ENCODE data around the gene PAPPA.

PAPPA gene

GRCh38 chr9:116350213-116350612 lies 196.6 kb downstream of the PAPPA start:
- Histone ChIP-seq H3K4me3 (ENCODE audit: low read length) (no peak overlapping the region), H3K27me3 (ENCODE audit: control insufficient read depth, insufficient read depth, low read length) (no peaks in the 10 kb centered on the region), H3K9ac (ENCODE audit: low read length) (no peak overlapping the region), H3K4me1 (ENCODE audit: control insufficient read depth, insufficient read depth, low read length) (no peaks in the 10 kb centered on the region), H3K36me3 (ENCODE audit: control insufficient read depth, insufficient read depth, low read length) (no peaks in the 10 kb centered on the region), H3K9me3 (ENCODE audit: control insufficient read depth, low read length) (no peaks in the 10 kb centered on the region)

GRCh38 chr9:116352958-116353357 lies 199.4 kb downstream of the PAPPA start:
- Histone ChIP-seq H3K9ac (ENCODE audit: low read length) (no peak overlapping the region), H3K9me3 (ENCODE audit: control insufficient read depth, low read length) (no peaks in the 10 kb centered on the region), H3K36me3 (ENCODE audit: control insufficient read depth, insufficient read depth, low read length) (no peaks in the 10 kb centered on the region), H3K4me1 (ENCODE audit: control insufficient read depth, insufficient read depth, low read length) (no peaks in the 10 kb centered on the region), H3K27me3 (ENCODE audit: control insufficient read depth, insufficient read depth, low read length) (no peaks in the 10 kb centered on the region), H3K4me3 (ENCODE audit: low read length) (no peak overlapping the region)

GRCh38 chr9:116355153-116355921 lies 201.7 kb downstream of the PAPPA start:
- Histone ChIP-seq H3K9ac (ENCODE audit: low read length) (no peak overlapping the region), H3K4me3 (ENCODE audit: low read length) (no peak overlapping the region), H3K4me1 (ENCODE audit: control insufficient read depth, insufficient read depth, low read length) (no peaks in the 10 kb centered on the region), H3K9me3 (ENCODE audit: control insufficient read depth, low read length) (no peaks in the 10 kb centered on the region), H3K27me3 (ENCODE audit: control insufficient read depth, insufficient read depth, low read length) (no peaks in the 10 kb centered on the region), H3K36me3 (ENCODE audit: control insufficient read depth, insufficient read depth, low read length) (no peaks in the 10 kb centered on the region)

- H3K9ac ChIP-seq (ENCODE audit: low read length) = no peak overlapping the region
- no peaks in the 10 kb centered on the region for H3K9me3 ChIP-seq (ENCODE audit: control insufficient read depth, low read length)
- no peaks in the 10 kb centered on the region for H3K36me3 ChIP-seq (ENCODE audit: control insufficient read depth, insufficient read depth, low read length)
- no peaks in the 10 kb centered on the region for H3K27me3 ChIP-seq (ENCODE audit: control insufficient read depth, insufficient read depth, low read length)
- H3K4me1 ChIP-seq (ENCODE audit: control insufficient read depth, insufficient read depth, low read length) = no peaks in the 10 kb centered on the region
- no peak overlapping the region for H3K4me3 ChIP-seq (ENCODE audit: low read length)
Observed at GRCh38 chr9:116358251-116358650, 204.7 kb downstream of the PAPPA start.

- H3K27me3 ChIP-seq (ENCODE audit: control insufficient read depth, insufficient read depth, low read length) = no peaks in the 10 kb centered on the region
- H3K36me3 ChIP-seq (ENCODE audit: control insufficient read depth, insufficient read depth, low read length) = no peaks in the 10 kb centered on the region
- H3K9me3 ChIP-seq (ENCODE audit: control insufficient read depth, low read length) = no peaks in the 10 kb centered on the region
- H3K4me3 ChIP-seq (ENCODE audit: low read length) = no peak overlapping the region
- H3K9ac ChIP-seq (ENCODE audit: low read length) = no peak overlapping the region
- H3K4me1 ChIP-seq (ENCODE audit: control insufficient read depth, insufficient read depth, low read length) = no peaks in the 10 kb centered on the region
Observed at GRCh38 chr9:116360016-116360415, 206.4 kb downstream of the PAPPA start.

- Histone ChIP-seq H3K27me3 (ENCODE audit: control insufficient read depth, insufficient read depth, low read length) (no peaks in the 10 kb centered on the region), H3K9me3 (ENCODE audit: control insufficient read depth, low read length) (no peaks in the 10 kb centered on the region), H3K4me1 (ENCODE audit: control insufficient read depth, insufficient read depth, low read length) (no peaks in the 10 kb centered on the region), H3K9ac (ENCODE audit: low read length) (no peak overlapping the region), H3K36me3 (ENCODE audit: control insufficient read depth, insufficient read depth, low read length) (no peaks in the 10 kb centered on the region), H3K4me3 (ENCODE audit: low read length) (no peak overlapping the region)
Observed at GRCh38 chr9:116360989-116361388, 207.4 kb downstream of the PAPPA start.

- Histone ChIP-seq H3K4me3 (ENCODE audit: low read length) (no peak overlapping the region), H3K4me1 (ENCODE audit: control insufficient read depth, insufficient read depth, low read length) (no peaks in the 10 kb centered on the region), H3K9me3 (ENCODE audit: control insufficient read depth, low read length) (no peaks in the 10 kb centered on the region), H3K9ac (ENCODE audit: low read length) (no peak overlapping the region), H3K27me3 (ENCODE audit: control insufficient read depth, insufficient read depth, low read length) (no peaks in the 10 kb centered on the region), H3K36me3 (ENCODE audit: control insufficient read depth, insufficient read depth, low read length) (no peaks in the 10 kb centered on the region)
Observed at GRCh38 chr9:116361547-116361946, 208.0 kb downstream of the PAPPA start.

- H3K4me3 ChIP-seq (ENCODE audit: low read length) = no peak overlapping the region
- H3K36me3 ChIP-seq (ENCODE audit: control insufficient read depth, insufficient read depth, low read length) = no peaks in the 10 kb centered on the region
- no peaks in the 10 kb centered on the region for H3K27me3 ChIP-seq (ENCODE audit: control insufficient read depth, insufficient read depth, low read length)
- H3K4me1 ChIP-seq (ENCODE audit: control insufficient read depth, insufficient read depth, low read length) = no peaks in the 10 kb centered on the region
- H3K9ac ChIP-seq (ENCODE audit: low read length) = no peak overlapping the region
- H3K9me3 ChIP-seq (ENCODE audit: control insufficient read depth, low read length) = no peaks in the 10 kb centered on the region
Observed at GRCh38 chr9:116362493-116362892, 208.9 kb downstream of the PAPPA start.

- H3K4me1 ChIP-seq (ENCODE audit: control insufficient read depth, insufficient read depth, low read length) = no peaks in the 10 kb centered on the region
- H3K9me3 ChIP-seq (ENCODE audit: control insufficient read depth, low read length) = no peaks in the 10 kb centered on the region
- no peaks in the 10 kb centered on the region for H3K27me3 ChIP-seq (ENCODE audit: control insufficient read depth, insufficient read depth, low read length)
- no peaks in the 10 kb centered on the region for H3K36me3 ChIP-seq (ENCODE audit: control insufficient read depth, insufficient read depth, low read length)
- peak overlapping the region; percentile 1 for H3K9ac ChIP-seq (ENCODE audit: low read length)
- H3K4me3 ChIP-seq (ENCODE audit: low read length) = no peak overlapping the region
Observed at GRCh38 chr9:116365056-116365471, 211.5 kb downstream of the PAPPA start.

- Histone ChIP-seq H3K4me3 (ENCODE audit: low read length) (no peak overlapping the region), H3K9ac (ENCODE audit: low read length) (no peak overlapping the region), H3K4me1 (ENCODE audit: control insufficient read depth, insufficient read depth, low read length) (no peaks in the 10 kb centered on the region), H3K27me3 (ENCODE audit: control insufficient read depth, insufficient read depth, low read length) (no peaks in the 10 kb centered on the region), H3K9me3 (ENCODE audit: control insufficient read depth, low read length) (no peaks in the 10 kb centered on the region), H3K36me3 (ENCODE audit: control insufficient read depth, insufficient read depth, low read length) (no peaks in the 10 kb centered on the region)
Observed at GRCh38 chr9:116366241-116366640, 212.7 kb downstream of the PAPPA start.

- Histone ChIP-seq H3K4me1 (ENCODE audit: control insufficient read depth, insufficient read depth, low read length) (no peaks in the 10 kb centered on the region), H3K9me3 (ENCODE audit: control insufficient read depth, low read length) (no peaks in the 10 kb centered on the region), H3K4me3 (ENCODE audit: low read length) (no peak overlapping the region), H3K27me3 (ENCODE audit: control insufficient read depth, insufficient read depth, low read length) (no peaks in the 10 kb centered on the region), H3K36me3 (ENCODE audit: control insufficient read depth, insufficient read depth, low read length) (no peaks in the 10 kb centered on the region), H3K9ac (ENCODE audit: low read length) (no peak overlapping the region)
Observed at GRCh38 chr9:116368680-116369079, 215.1 kb downstream of the PAPPA start.

GRCh38 chr9:116369706-116370105 lies 216.1 kb downstream of the PAPPA start:
- Histone ChIP-seq H3K4me3 (ENCODE audit: low read length) (no peak overlapping the region), H3K9ac (ENCODE audit: low read length) (no peak overlapping the region), H3K9me3 (ENCODE audit: control insufficient read depth, low read length) (no peaks in the 10 kb centered on the region), H3K4me1 (ENCODE audit: control insufficient read depth, insufficient read depth, low read length) (no peaks in the 10 kb centered on the region), H3K36me3 (ENCODE audit: control insufficient read depth, insufficient read depth, low read length) (no peaks in the 10 kb centered on the region), H3K27me3 (ENCODE audit: control insufficient read depth, insufficient read depth, low read length) (no peaks in the 10 kb centered on the region)

GRCh38 chr9:116370556-116370955 lies 217.0 kb downstream of the PAPPA start:
- Histone ChIP-seq H3K4me3 (ENCODE audit: low read length) (no peak overlapping the region), H3K9ac (ENCODE audit: low read length) (no peak overlapping the region), H3K4me1 (ENCODE audit: control insufficient read depth, insufficient read depth, low read length) (no peaks in the 10 kb centered on the region), H3K27me3 (ENCODE audit: control insufficient read depth, insufficient read depth, low read length) (no peaks in the 10 kb centered on the region), H3K9me3 (ENCODE audit: control insufficient read depth, low read length) (no peaks in the 10 kb centered on the region), H3K36me3 (ENCODE audit: control insufficient read depth, insufficient read depth, low read length) (no peaks in the 10 kb centered on the region)

Measured in mucosa of stomach (tissue), 1 donor.